ENCODE results near the gene TEX2. TPM values are rescaled to one million over a fixed set of nuclear protein-coding genes. Genes with fewer than 3 reads are reported as not detected.
A peak's percentile ranks its signal among the peaks of the same experiment; 100 is the strongest.

The TEX2 gene
- total RNA-seq, 1 experiment from 2014 or later = 20.1 TPM

- Histone ChIP-seq H3K4me3 (ENCODE audit: low read depth in 2 of 2, low read length in 2 of 2) (no peak overlapping the region), H3K27me3 (ENCODE audit: control insufficient read depth, insufficient read depth, low read length) (no peaks in the 10 kb centered on the region), H3K9me3 (ENCODE audit: control insufficient read depth, insufficient read depth, low read depth, low read length) (no peaks in the 10 kb centered on the region), H3K4me1 (ENCODE audit: control insufficient read depth, insufficient read depth, low read length) (peaks cover 4% of the 10 kb centered on the region; the same call in 1 of the 2 replicates), H3K27ac (ENCODE audit: low read length) (no peak overlapping the region), H3K36me3 (ENCODE audit: control insufficient read depth, insufficient read depth, low read length) (peaks cover 3% of the 10 kb centered on the region; the same call in 1 of the 2 replicates)
- intact Hi-C loops (cut with micrococcal nuclease; ENCODE audit: unreplicated experiment) = loop anchor here (10.0 kb wide), 2 partner anchors 67 to 217 kb away; partner anchors contain the start of genes CSHL1 and GH1
- ChIA-PET POLR2A (interaction anchor here (0.6 kb wide), 1 partner anchor 102 kb away, joined by 3 read pairs; no protein-coding TSS in a partner anchor), CTCF (interaction anchor here (0.5 to 1.2 kb wide), 2 partner anchors 103 to 105 kb away, joined by 5 read pairs; no protein-coding TSS in a partner anchor)
- no peak for DNase-seq (ENCODE audit: low read depth, low spot score)
- no TSS peak for BruUV-seq (replicated peaks)
- ATAC-seq = no peak
- in situ Hi-C loops (cut with HindIII; ENCODE audit: low pct_unique_long_range_greater_than_20kb, low sequenced_read_pairs) = no loop called here
- TF ChIP-seq TCF7L2 (IDR thresholded peaks at IDR 0.05; ENCODE audit: low read depth, low read length) = no peak
Measured at GRCh38 chr17:64131606-64132270, 131.3 kb downstream of the TEX2 start.

- no peak; the same call in 1 of the 2 replicates for ATAC-seq
- no peaks in the 10 kb centered on the region for H3K27me3 ChIP-seq (ENCODE audit: control insufficient read depth, insufficient read depth, low read length)
- intact Hi-C loops (cut with micrococcal nuclease; ENCODE audit: unreplicated experiment) = loop anchor here (10.0 kb wide), 2 partner anchors 66 to 216 kb away; partner anchors contain the start of genes CSHL1 and GH1
- in situ Hi-C loops (cut with HindIII; ENCODE audit: low pct_unique_long_range_greater_than_20kb, low sequenced_read_pairs) = no loop called here
- 0 out of 2 replicates have a peak, but pooled peaks have one; percentile 6 for TF ChIP-seq TCF7L2 (IDR thresholded peaks at IDR 0.05; ENCODE audit: low read depth, low read length)
- TF ChIP-seq POLR2AphosphoS5 (IDR thresholded peaks at IDR 0.05; ENCODE audit: low read depth, low read length) = no peak
- peaks cover 3% of the 10 kb centered on the region; the same call in 1 of the 2 replicates for H3K36me3 ChIP-seq (ENCODE audit: control insufficient read depth, insufficient read depth, low read length)
- DNase-seq (ENCODE audit: low read depth, low spot score) = no peak
- peak overlapping the region; percentile 50 to 60 for H3K4me3 ChIP-seq (ENCODE audit: low read depth in 2 of 2, low read length in 2 of 2)
- BruUV-seq (replicated peaks) = TSS peak; percentile 90
- CTCF ChIA-PET = interaction anchor here (0.6 to 1.0 kb wide), 2 partner anchors 93 to 212 kb away, joined by 3 to 8 read pairs; partner anchors contain the start of gene GH1
- H3K27ac ChIP-seq (ENCODE audit: low read length) = peak overlapping the region; percentile 37
- no peaks in the 10 kb centered on the region for H3K9me3 ChIP-seq (ENCODE audit: control insufficient read depth, insufficient read depth, low read depth, low read length)
- POLR2A ChIA-PET = no interaction called here
- peaks cover 6% of the 10 kb centered on the region; the same call in 1 of the 2 replicates for H3K4me1 ChIP-seq (ENCODE audit: control insufficient read depth, insufficient read depth, low read length)
Measured at GRCh38 chr17:64130559-64131001, 132.5 kb downstream of the TEX2 start.

GRCh38 chr17:64129765-64130558 is 133.1 kb downstream of the TEX2 start, which contains the start of gene ERN1:
Gene ERN1 (minus strand): TSS chr17:64130144. CDS start chr17:64130029, 115 bp downstream.
- CTCF ChIA-PET = interaction anchor here (1.0 kb wide), 1 partner anchor 211 kb away, joined by 3 read pairs; the partner anchor contains the start of gene GH1

More at GRCh38 chr17:64129765-64130558, 133.1 kb downstream of the TEX2 start, which contains the start of gene ERN1:
- Histone ChIP-seq H3K9me3 (ENCODE audit: control insufficient read depth, insufficient read depth, low read depth, low read length) (no peaks in the 10 kb centered on the region), H3K27me3 (ENCODE audit: control insufficient read depth, insufficient read depth, low read length) (no peaks in the 10 kb centered on the region), H3K4me1 (ENCODE audit: control insufficient read depth, insufficient read depth, low read length) (peaks cover 6% of the 10 kb centered on the region; the same call in 1 of the 2 replicates), H3K4me3 (ENCODE audit: low read depth in 2 of 2, low read length in 2 of 2) (peak within 1 kb of the TSS; percentile 77 to 80), H3K27ac (ENCODE audit: low read length) (peak within 1 kb of the TSS; percentile 79), H3K36me3 (ENCODE audit: control insufficient read depth, insufficient read depth, low read length) (peaks cover 3% of the 10 kb centered on the region; the same call in 1 of the 2 replicates)
- POLR2A ChIA-PET = no interaction called here
- ATAC-seq = peak; percentile 96
- intact Hi-C loops (cut with micrococcal nuclease; ENCODE audit: unreplicated experiment) = loop anchor here (10.0 kb wide), 2 partner anchors 65 to 215 kb away; partner anchors contain the start of genes CSHL1 and GH1
- no TSS peak for BruUV-seq (replicated peaks)
- in situ Hi-C loops (cut with HindIII; ENCODE audit: low pct_unique_long_range_greater_than_20kb, low sequenced_read_pairs) = no loop called here
- TF ChIP-seq TCF7L2 (IDR thresholded peaks at IDR 0.05; ENCODE audit: low read depth, low read length) (peak; percentile 27; the same call in 1 of the 2 replicates), SIN3A (IDR thresholded peaks at IDR 0.05; ENCODE audit: borderline replicate concordance, insufficient read depth, low read depth, low read length) (peak; percentile 34; the same call in 1 of the 2 replicates), POLR2AphosphoS5 (IDR thresholded peaks at IDR 0.05; ENCODE audit: low read depth, low read length) (peak; percentile 56; the same call in 1 of the 2 replicates), REST (IDR thresholded peaks at IDR 0.05; ENCODE audit: insufficient read depth in 1 of 2, low read depth in 2 of 2, low read length in 1 of 2) (no peak), CTCF (IDR thresholded peaks at IDR 0.05) (no peak)
- no peak for DNase-seq (ENCODE audit: low read depth, low spot score)

Measured in Panc1 (cell line).